IMR-90 (cell line): ENCODE measurements around the gene ZNF132.

ENCODE experiments used
- BHLHE40 ChIP-seq: fragments of 150-350 bp; IDR thresholded peaks from 2 replicates; pipeline ENCODE4 v1.6.1; 2016; ENCODE audit warnings: mild to moderate bottlenecking, low read depth, low read length
- CEBPB ChIP-seq: IDR thresholded peaks from 2 replicates; pipeline ENCODE4 v1.6.1; 2012; ENCODE audit warnings: low read depth, low read length, improper control_type of control experiment
- CHD1 ChIP-seq: IDR thresholded peaks from 2 replicates; pipeline ENCODE4 v1.6.1; 2012; ENCODE audit warnings: low read depth, low read length, improper control_type of control experiment
- FOS ChIP-seq: fragments of 150-350 bp; IDR thresholded peaks from 2 replicates; pipeline ENCODE4 v1.6.1; 2016; ENCODE audit warnings: low read depth, low read length
- MAFK ChIP-seq: IDR thresholded peaks from 2 replicates; pipeline ENCODE4 v1.6.1; 2012; ENCODE audit warnings: low read depth, low read length, improper control_type of control experiment
- MAZ ChIP-seq: IDR thresholded peaks from 2 replicates; pipeline ENCODE4 v1.6.1; 2012; ENCODE audit warnings: low read depth, mild to moderate bottlenecking, low read length, improper control_type of control experiment, moderate library complexity, borderline replicate concordance
- MXI1 ChIP-seq: IDR thresholded peaks from 2 replicates; pipeline ENCODE4 v1.6.1; 2012; ENCODE audit warnings: low read depth, mild to moderate bottlenecking, low read length, moderate library complexity, borderline replicate concordance
- POLR2A ChIP-seq: IDR thresholded peaks from 2 replicates; pipeline ENCODE4 v1.6.1; 2012; ENCODE audit warnings: mild to moderate bottlenecking, low read depth, low read length
- RAD21 ChIP-seq: IDR thresholded peaks from 2 replicates; pipeline ENCODE4 v1.6.1; 2012; ENCODE audit warnings: low read length, improper control_type of control experiment
- RCOR1 ChIP-seq: IDR thresholded peaks from 2 replicates; pipeline ENCODE4 v1.6.1; 2012; ENCODE audit warnings: mild to moderate bottlenecking, low read length, improper control_type of control experiment; ENCODE audit not compliant: insufficient replicate concordance
- RFX5 ChIP-seq: IDR thresholded peaks from 2 replicates; pipeline ENCODE4 v1.8.0; 2012; ENCODE audit warnings: low read depth, mild to moderate bottlenecking, low read length, moderate library complexity
- SMC3 ChIP-seq: fragments of 150-350 bp; IDR thresholded peaks from 2 replicates; pipeline ENCODE4 v1.6.1; 2016; ENCODE audit warnings: low read depth, mild to moderate bottlenecking, antibody characterized with exemption, low read length, moderate library complexity
- TF ChIP-seq, protein P1 (sequence below): conservative IDR thresholded peaks from 2 replicates; pipeline ENCODE4 v1.5.1; 2012; ENCODE audit warnings: mild to moderate bottlenecking, low read depth, low read length, improper control_type of control experiment
- TF ChIP-seq, protein P2 (sequence below): fragments of 150-350 bp; IDR thresholded peaks from 2 replicates; pipeline ENCODE4 v1.6.1; 2017; ENCODE audit warnings: mild to moderate bottlenecking, antibody characterized with exemption, low read length, low read depth

DNA sequence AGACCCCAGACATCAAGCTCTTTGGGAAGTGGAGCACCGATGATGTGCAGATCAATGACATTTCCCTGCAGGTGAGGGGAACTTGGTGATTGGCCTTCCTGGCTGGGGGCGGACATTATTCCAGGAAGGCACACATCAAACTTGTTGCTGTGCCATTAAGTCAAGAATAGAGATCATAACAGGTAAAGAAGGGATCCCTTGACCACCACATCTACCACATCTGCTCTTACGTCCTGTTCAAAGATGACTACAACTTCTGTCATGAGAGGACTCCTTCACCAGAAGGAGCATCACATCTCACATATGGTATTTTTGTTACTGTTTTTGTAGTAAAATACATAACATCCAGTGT lies 51.8 kb downstream of the ZNF132 start:
- TF ChIP-seq, protein P1, sequence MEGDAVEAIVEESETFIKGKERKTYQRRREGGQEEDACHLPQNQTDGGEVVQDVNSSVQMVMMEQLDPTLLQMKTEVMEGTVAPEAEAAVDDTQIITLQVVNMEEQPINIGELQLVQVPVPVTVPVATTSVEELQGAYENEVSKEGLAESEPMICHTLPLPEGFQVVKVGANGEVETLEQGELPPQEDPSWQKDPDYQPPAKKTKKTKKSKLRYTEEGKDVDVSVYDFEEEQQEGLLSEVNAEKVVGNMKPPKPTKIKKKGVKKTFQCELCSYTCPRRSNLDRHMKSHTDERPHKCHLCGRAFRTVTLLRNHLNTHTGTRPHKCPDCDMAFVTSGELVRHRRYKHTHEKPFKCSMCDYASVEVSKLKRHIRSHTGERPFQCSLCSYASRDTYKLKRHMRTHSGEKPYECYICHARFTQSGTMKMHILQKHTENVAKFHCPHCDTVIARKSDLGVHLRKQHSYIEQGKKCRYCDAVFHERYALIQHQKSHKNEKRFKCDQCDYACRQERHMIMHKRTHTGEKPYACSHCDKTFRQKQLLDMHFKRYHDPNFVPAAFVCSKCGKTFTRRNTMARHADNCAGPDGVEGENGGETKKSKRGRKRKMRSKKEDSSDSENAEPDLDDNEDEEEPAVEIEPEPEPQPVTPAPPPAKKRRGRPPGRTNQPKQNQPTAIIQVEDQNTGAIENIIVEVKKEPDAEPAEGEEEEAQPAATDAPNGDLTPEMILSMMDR, result no peak
- TF ChIP-seq SMC3, result no peak
- TF ChIP-seq POLR2A, result no peak
- TF ChIP-seq MAFK, result no peak
- no peak for TF ChIP-seq CEBPB
- TF ChIP-seq FOS, result no peak
- no peak for TF ChIP-seq CHD1
- TF ChIP-seq MXI1, result no peak
- TF ChIP-seq RCOR1, result no peak
- no peak for TF ChIP-seq RAD21
- TF ChIP-seq, protein P2, sequence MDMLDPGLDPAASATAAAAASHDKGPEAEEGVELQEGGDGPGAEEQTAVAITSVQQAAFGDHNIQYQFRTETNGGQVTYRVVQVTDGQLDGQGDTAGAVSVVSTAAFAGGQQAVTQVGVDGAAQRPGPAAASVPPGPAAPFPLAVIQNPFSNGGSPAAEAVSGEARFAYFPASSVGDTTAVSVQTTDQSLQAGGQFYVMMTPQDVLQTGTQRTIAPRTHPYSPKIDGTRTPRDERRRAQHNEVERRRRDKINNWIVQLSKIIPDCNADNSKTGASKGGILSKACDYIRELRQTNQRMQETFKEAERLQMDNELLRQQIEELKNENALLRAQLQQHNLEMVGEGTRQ, result no peak
- no peak for TF ChIP-seq RFX5
- TF ChIP-seq MAZ, result no peak
- no peak for TF ChIP-seq BHLHE40
